Measurements from ENCODE around the gene RHEB. TPM values are rescaled to one million over a fixed set of nuclear protein-coding genes. Genes with fewer than 3 reads are reported as not detected.

Gene RHEB
- polyA plus RNA-seq, 3 donors = 45.6 to 103 (median 94.7) TPM

DNA sequence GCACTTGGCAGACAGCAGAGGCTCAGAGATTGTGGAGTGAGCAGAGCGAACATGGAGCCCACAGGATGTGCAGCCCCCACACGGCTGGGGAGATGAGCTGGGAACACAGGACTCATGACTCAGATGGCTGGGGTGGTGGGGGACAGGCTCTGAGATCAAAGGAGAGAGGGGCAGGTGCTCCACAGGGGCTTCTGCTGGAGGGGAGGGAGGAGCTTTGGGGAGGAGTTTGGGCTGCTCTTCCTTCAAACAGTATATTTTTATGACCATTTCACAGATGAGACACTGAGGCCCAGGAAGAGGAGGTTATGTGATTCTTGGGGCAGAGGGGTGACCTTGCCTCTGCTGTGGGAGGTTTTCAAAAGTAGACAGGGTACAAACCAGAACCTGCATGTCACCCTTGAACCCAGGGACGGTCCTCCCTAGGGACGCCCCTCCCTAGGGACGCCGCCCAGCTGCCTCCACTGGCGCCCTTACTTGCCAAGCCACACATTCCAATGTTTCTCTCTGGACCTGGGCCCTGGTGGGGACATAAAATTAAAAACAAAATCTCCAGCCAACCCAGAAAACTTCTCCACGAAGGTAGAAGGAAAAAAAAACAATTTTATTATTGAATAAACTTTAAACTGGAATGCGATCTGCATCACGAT lies 78.8 kb downstream of the RHEB start:
- H3K27ac ChIP-seq (ENCODE audit: low read depth, low read length) = no peak overlapping the region
- WGBS, 3 donors = 43 to 61% (median 57%) methylated on average over 10 of the region's 10 CpGs

DNA sequence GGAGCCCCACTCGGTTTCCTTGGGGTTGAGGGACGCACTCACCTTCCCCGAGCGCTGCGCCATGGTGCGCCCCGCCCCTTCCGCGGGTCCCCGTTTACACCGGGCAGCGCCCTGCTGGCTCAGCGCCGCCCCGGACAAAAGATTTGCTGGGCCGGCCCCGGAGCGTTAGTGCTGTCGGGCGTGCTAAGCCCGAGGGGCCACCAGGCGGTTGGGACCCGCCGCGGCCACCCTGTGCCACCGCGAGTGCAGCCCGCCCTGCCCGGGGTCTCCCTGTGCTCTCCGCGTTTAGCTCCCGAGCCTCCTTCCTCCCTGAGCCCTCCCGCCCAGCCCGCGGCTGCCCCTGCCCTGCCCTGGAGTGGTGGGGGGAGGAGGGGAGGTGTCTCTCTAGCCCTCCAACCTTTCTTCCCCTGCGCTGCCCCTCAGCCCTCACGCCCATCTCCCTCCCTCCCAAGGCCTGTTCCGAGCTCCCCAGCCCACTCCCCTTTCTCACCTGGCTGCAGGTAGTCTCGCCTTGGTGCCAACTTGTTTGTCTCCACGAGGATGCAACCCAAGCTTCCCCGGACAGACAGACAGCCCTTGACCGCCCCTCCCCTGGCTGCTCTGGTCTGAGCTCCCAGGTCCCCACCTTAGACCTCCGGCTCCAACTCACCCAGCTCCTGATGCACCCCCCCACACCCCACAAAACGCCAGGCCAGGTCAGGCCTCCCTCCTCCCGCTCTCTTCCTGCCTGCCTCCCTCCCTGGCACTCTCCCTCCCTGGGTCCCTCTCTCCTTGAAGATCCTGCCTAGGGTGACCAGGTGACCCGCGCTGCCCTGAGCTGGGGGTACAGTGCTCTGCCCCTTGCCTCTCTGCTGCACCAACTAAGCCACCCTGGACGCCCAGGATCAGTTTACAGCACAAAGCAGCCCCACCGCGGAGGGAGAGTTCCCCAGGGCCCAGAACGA lies 79.6 kb downstream of the RHEB start, which contains the start of gene CRYGN:
Gene CRYGN, minus strand, starts transcription at position 287 of the 944 bp plus-strand sequence. Its CDS starts 224 bp downstream, at position 63.
- 20 to 24% (median 24%) methylated on average over 37 to 49 of the region's 51 CpGs for WGBS, 3 donors
- no peak within 1 kb of the TSS for H3K27ac ChIP-seq (ENCODE audit: low read depth, low read length)

DNA sequence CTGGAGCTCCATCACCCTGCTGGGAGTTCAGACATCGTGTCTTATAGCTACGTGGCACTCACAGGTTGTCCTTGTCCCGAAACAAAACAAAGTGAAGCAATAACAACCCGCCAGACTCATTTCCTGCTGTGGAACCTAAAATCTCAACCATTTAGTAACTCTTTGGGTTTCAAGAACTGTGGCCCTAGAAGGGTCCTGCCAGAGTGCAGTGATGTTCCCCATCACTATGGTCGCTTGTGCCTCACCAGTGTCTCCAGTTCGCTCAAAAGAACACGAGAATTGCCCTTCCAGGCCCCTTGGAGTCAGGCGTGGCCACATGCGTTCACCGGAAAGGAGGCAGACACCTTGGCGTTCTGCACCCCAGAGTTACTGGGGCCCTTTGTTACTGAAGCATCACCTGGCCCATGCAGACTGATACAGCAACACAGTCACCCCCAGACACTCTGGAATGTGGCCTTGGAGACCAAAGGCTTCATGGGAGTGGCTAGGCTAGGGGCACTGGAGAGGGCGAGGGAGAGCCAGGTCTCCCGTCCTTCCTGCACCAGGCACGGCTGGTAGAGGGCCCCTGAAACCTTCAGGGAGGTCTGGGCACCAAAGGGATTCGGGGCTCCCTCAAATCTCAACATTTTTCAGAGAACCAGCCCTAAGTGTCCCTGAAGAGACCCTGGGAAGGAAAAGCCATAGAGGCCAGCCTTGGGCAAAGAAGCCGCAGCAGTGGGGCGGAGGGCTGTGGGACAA lies 80.7 kb downstream of the RHEB start:
- no peak overlapping the region for H3K27ac ChIP-seq (ENCODE audit: low read depth, low read length)
- WGBS, 3 donors = 88 to 93% (median 91%) methylated on average over 17 of the region's 17 CpGs

DNA sequence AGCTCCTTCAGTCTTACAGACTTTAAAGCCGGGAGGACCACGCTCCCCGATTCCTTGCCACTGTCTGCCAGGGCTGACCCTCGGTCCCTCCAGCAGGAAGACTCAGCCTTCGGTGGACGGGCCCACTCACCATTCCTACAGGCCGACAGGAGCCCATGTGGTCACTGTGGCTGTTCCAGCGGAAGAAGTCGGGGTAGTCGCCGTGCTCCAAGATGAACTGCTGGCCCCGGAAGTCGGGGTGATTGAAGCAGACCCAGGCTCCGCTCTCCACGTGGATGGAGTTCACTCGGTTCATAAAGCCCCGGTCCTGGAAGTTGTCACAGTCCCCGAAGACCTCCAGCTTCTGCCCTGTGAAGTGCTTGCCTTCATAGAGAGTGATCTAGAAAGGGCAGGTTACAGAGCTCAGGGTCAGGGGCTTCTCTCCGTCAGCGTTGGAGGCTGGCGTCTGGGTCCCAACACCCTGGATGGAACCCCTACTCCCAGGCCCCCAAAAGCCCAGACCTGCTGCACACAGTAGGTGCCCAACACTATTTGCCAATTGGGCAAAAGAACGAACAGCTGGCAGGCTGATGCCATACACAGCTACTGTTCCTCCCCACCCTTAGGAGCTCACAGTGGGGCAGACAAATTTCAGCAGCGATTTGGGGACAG lies 81.7 kb downstream of the RHEB start:
- 90 to 93% (median 92%) methylated on average over 23 of the region's 23 CpGs for WGBS, 3 donors
- no peak overlapping the region for H3K27ac ChIP-seq (ENCODE audit: low read depth, low read length)

DNA sequence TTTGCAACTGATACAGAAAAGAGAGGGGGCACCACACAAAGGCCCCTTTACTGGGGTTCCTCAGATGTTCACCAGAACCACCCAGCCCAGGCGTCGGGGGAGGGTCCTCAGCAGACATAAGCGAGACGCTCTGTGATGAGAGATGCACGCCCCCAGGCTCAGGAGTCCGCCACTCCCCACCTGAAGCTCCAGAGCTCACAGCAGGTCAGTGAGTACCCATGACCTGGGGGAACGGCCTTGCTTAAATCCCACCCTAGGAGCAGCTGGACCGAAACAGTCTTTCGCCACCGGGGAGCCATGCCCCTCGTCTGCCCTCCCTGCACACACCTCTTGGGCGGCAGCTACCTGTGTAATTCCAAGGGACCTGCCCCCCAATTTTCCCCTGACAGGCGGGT lies 82.5 kb downstream of the RHEB start:
- WGBS, 3 donors = 89 to 93% (median 91%) methylated on average over 13 of the region's 13 CpGs
- no peak overlapping the region for H3K27ac ChIP-seq (ENCODE audit: low read depth, low read length)

DNA sequence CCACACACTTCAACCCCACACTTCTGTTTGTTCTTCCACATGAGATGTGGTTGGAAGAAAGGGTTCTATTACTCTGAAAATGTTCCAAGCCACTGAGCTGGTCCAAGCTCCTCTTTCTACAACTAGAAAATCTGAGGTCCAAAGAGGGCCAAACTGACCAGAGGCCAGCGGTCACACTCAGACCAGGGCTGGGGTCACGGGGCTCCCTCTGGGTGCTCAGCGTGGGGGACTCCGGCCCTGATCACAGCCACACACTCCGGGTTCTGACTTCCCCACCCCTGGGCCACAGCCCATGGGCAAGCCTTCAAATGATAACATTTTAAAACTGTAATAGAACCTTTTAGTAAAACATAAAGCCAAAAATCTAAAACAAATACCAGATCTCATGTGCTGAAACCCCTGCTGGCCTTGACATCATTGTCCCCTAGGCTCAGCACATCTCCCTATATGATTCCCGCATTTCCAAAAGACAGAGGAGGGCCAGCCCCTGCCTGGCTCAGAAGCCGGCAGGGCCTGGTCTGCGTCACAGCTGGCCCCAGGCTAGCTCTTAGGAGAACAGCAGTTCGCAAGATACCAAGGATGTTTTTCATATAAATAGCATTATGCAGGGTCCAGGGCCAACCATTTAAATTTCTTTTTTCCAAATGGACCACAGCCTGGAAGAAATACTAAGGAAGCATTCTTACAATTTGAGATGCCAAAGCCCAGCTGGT lies 83.1 kb downstream of the RHEB start:
- no peak overlapping the region for H3K27ac ChIP-seq (ENCODE audit: low read depth, low read length)
- 65 to 87% (median 72%) methylated on average over 9 of the region's 9 CpGs for WGBS, 3 donors

DNA sequence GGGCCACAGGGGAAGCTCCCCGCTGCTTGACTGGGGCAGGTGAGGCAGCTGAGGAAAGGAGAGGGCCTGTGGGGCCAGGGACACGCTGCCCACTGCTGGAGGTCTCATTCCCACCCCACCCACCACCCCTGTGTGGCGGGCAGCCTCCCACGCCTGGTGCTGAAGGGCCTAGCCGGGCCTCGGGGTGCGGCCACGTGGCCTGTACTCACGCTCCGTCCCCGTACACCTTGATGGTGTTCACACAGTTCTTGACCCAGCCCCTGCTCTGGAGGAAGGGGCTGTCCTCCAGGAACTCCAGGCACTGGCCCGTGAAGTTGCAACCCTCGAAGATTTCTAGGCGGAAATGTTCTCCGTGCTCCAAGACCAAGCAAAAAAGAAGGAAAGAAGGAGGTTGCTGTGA lies 83.7 kb downstream of the RHEB start:
- WGBS, 3 donors = 91 to 96% (median 95%) methylated on average over 11 to 15 of the region's 15 CpGs

DNA sequence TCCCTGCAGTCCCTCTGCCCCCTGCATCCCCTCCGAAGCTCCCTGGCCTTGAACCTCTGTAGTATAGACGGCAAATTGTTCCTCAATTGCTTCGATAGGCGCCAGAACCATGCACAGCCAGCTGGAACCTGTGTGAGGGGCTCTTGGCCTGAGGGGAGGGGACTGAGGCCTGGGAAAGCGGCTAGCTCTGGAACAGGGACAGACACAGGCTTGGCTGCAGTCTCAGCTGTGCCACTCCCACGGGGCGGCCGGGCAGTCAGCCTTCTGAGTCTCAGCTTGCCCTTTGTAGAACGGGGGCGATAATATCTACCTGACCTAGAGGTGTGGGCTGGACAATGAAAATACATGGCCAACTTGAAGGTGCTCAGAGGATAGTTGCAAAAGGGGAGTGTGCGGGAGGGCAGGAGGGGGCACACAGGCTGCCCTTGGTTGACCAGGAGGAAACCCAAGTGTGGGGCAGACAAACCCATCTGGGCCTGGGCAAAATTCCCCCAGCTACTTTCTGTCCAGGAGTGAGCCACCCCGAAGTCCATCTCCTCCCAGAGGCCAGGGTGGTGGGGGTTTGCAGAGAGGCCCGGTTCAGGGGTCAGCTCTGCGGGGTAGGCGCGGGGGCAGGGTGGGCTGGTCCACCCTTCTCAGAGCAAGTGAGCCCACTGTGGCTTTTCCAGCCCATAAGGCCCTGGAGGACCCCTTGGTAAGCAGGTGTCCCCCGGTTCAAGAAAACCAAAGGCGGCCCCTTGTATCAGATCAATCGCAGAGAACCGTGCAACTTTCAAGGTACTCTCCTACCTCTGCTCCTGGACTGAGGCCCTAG lies 84.4 kb downstream of the RHEB start:
- WGBS, 3 donors = 66 to 90% (median 85%) methylated on average over 20 of the region's 20 CpGs
- no peak overlapping the region for H3K27ac ChIP-seq (ENCODE audit: low read depth, low read length)

More for the DNA sequence above, 83.7 kb downstream of the RHEB start:
- no peak overlapping the region for H3K27ac ChIP-seq (ENCODE audit: low read depth, low read length)

DNA sequence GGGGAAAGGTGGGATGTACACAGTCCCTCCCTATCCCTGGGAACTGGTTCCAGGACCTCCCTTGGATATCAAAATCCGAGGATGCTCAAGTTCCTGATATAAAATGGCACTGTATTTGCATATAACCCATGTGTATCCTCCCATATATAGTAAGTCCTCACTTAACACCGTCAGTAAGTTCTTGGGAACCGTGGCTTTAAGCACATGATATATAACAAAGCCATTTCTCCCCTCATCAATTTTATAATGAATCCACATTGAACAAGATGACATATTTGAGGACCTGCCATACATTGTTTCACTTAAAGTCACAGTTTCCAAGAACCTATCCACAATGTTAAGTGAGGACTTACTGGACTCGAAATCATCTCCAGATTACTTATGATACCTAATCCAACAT lies 85.1 kb downstream of the RHEB start:
- 88 to 92% (median 90%) methylated on average over 4 of the region's 4 CpGs for WGBS, 3 donors
- H3K27ac ChIP-seq (ENCODE audit: low read depth, low read length) = no peak overlapping the region

DNA sequence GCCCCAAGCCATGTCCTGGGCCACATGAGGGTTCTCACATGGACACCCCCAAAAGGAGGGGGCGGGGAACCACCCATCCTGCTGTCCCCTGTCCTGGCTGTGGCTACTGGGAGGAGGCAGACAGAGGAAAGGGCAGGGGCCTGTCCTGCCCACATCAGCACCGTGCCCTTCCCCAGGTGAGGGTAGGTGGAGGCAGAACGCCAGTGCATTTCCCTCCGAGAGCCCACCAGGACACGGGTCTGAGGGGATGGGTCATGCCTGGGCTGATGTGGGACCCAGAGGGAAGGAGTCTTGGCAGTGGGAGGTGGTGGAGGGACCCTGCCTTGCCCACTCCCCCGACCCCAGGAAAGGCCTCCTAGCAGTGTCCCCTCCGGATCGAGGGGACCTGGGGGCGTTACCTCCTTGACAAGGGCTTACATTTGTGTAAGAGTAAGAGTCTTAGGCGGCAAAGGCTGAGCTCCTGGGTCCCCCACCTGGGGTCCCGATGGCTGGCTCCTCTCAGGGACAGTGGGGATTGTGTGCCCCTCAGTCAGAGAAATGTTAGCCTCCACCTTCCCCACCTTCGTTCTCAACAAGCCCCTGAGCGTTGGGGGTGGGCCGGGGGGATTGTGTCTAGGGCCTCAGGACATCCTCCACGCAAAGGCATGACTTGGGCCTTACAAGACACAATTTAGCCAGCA lies 85.8 kb downstream of the RHEB start:
- WGBS, 3 donors = 91 to 96% (median 96%) methylated on average over 15 of the region's 15 CpGs

DNA sequence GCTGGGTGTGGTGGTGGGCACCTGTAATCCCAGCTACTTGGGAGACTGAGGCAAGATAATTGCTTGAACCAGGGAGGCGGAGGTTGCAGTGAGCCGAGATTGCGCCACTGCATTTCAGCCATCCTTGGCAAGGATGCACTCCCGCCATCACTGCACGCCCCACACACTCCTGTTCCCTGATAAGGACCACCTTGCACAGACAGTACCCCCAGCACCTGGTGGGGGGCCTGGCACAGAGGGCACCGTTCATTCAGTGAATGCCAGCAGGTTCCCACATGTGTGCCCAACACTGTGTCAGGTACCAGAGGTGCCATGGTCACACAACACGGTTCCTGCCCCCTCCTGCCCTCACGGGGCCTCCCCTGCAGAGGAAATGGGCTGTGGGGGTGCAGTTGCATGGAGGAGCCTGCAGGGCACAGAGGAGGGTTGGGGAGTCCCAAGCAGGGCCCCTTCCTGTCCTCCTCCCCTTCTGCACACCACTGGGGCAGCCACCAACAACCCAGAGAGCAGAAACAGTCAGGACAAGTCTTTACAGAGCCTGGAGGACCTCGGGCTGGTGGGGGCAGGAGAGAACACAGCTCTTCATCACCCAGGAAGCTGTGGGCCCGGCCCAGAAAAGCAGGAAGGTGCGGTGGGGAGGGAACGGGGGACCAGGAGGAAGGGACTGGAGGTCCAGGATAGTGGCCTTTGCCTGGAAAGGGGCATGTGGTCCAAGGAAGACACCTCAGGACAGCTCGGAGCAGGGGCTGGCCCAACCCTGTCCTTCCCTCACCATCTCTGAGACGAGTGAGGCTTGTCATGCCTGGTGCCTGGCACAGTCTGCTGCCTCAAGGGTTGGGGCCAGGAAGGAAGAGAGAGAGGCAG lies 86.8 kb downstream of the RHEB start:
- WGBS, 3 donors = 67 to 80% (median 67%) methylated on average over 14 of the region's 14 CpGs
- H3K27ac ChIP-seq (ENCODE audit: low read depth, low read length) = no peak overlapping the region

More for the DNA sequence above, 85.8 kb downstream of the RHEB start:
- H3K27ac ChIP-seq (ENCODE audit: low read depth, low read length) = no peak overlapping the region

DNA sequence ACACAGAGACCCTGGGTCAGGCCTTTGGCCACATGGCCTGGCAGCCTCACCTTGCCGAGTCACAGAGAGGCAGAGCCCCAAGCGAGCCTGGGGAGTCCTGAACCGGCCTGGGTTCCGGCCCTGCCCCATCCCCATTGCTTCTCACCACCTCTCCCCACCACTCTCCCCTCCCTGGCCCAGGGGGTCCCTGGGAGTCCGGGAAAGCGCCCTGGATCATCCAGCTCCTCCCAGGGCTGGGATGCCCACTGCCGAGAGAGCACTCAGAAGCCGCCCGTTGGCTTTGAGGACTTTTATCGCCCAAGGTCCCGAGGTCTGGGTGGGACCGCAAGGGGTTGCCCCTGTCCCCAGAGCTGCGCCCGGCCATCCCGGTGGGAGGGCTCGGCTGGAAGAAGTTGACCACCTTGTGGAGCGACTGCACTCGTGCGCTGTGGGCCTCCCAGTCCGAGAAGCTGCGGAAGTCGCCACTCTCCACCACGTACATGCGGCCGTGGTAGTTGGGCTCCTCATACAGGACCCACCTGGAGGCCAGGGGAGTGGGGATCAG lies 87.9 kb downstream of the RHEB start:
- no peak overlapping the region for H3K27ac ChIP-seq (ENCODE audit: low read depth, low read length)
- WGBS, 3 donors = 96 to 98% (median 96%) methylated on average over 25 of the region's 25 CpGs

DNA sequence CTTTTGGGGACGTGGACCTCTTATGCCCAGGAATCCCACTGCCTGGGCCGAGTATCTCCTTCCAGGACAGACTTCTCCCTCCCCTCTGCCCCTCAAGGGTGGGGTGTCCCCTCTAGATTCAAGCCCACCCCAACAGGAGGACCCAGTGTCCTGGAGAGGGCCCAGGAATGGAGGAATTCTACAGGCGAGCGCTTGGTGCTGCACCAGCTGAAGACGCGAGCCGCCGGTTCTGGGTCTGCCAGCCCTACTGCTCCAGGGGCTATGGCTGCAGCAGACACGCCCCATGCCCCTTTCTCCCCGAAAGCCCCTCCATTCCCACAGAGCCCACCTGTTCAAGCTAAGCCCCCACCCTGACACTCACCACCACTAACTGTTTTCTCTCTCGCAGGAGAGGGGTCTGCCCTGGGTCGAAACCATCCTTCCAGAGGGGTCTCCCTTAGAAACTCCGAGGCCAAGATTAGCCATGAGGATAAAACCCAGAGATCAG lies 88.4 kb downstream of the RHEB start:
- WGBS, 3 donors = 91 to 98% (median 96%) methylated on average over 13 of the region's 13 CpGs
- H3K27ac ChIP-seq (ENCODE audit: low read depth, low read length) = no peak overlapping the region

DNA sequence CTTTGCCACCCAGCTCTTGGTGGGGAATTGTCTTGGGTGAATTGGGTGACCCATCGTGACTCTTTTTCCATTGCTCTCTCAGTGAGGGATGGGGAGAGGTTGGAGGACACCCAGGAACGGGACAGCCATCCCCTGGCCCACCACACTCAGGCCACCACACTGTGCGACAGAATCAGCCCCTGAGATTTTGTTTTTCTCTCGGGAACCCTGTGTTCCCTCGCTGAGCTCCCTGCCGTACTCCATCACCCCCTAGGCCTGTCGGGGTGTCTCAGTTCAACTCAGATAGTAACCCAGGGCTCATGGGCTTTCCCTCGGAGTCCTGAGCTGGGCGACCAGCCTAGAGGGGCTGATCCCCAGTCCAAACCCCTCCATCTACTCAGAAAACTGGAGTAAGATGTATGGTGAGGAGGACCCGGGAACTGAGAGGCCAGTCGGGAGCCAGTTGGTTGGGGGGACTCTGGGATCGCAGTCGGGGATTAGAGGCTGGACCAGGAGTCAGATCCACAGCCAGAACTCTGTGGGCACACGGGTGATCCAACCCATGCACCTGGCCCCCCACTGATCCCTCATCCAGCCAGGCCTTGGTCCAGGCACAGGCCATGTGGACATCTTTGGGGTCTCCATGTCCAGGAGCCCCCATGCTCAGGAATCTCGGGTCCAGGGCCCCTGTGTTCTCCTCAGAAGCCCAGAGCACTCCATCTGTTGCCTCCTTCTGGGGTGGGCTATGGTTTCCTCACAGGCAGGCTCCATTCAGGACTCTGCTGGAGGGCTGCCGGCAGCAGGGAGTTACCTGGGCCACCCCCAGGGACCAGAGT lies 89.1 kb downstream of the RHEB start:
- no peak overlapping the region for H3K27ac ChIP-seq (ENCODE audit: low read depth, low read length)
- WGBS, 3 donors = 90 to 95% (median 90%) methylated on average over 16 of the region's 16 CpGs
